A673 (cell line): Measurements from ENCODE around the gene PALS1. TPM values are rescaled to one million over a fixed set of nuclear protein-coding genes. Genes with fewer than 3 reads are reported as not detected.

ENCODE experiments used
- BruUV-seq: library from RNA; stranded (reverse); fragments of 400-500 nt; replicated peaks from 2 replicates; lab custom pipeline; 2021; lab: Mats Ljungman, UMichigan
- CTCF ChIA-PET: fragments of 300-600 bp; sonication (Branson Sonifier 250); formaldehyde crosslinking; loops from one replicate; lab custom pipeline; 2022; ENCODE audit warnings: antibody characterized with exemption; lab: Charles Lee
- POLR2A ChIA-PET: fragments of 300-600 bp; sonication (Branson Sonifier 250); formaldehyde crosslinking; loops from one replicate; lab custom pipeline; 2022; ENCODE audit warnings: antibody characterized with exemption; ENCODE audit not compliant: low non-redundant PET; lab: Charles Lee
- DNase-seq: peaks from one replicate; pipeline ENCODE4 v3.0.0-alpha.2; 2015; ENCODE audit warnings: low spot score
- H3K27ac ChIP-seq: fragments of 200-600 bp; sonication (generic); 2 replicates; pipeline ENCODE4 v1.5.1; 2016; ENCODE audit warnings: mixed run types, low read depth, mild to moderate bottlenecking, mixed read lengths, antibody characterized with exemption, low read length; ENCODE audit not compliant: poor library complexity, severe bottlenecking
- H3K27me3 ChIP-seq: fragments of 200-600 bp; sonication (generic); replicated peaks from 2 replicates; pipeline ENCODE4 v1.6.1; 2017; ENCODE audit warnings: mixed run types, low read depth, mild to moderate bottlenecking, mixed read lengths, antibody characterized with exemption, low read length; ENCODE audit not compliant: insufficient read depth, poor library complexity
- H3K36me3 ChIP-seq: fragments of 200-600 bp; sonication (generic); 2 replicates; pipeline ENCODE4 v1.6.1; 2016; ENCODE audit warnings: mixed run types, mild to moderate bottlenecking, mixed read lengths, antibody characterized with exemption, low read length; ENCODE audit not compliant: insufficient read depth, poor library complexity, severe bottlenecking
- H3K4me1 ChIP-seq: fragments of 200-600 bp; sonication (generic); 2 replicates; pipeline ENCODE4 v1.6.1; 2017; ENCODE audit warnings: mixed run types, mild to moderate bottlenecking, mixed read lengths, antibody characterized with exemption, low read length; ENCODE audit not compliant: insufficient read depth, poor library complexity, severe bottlenecking
- H3K4me3 ChIP-seq: fragments of 200-600 bp; sonication (generic); 2 replicates; pipeline ENCODE4 v1.5.1; 2016; ENCODE audit warnings: low read depth, mixed run types, mild to moderate bottlenecking, mixed read lengths, low read length; ENCODE audit not compliant: poor library complexity, severe bottlenecking
- H3K9me3 ChIP-seq: fragments of 200-600 bp; sonication (generic); 2 replicates; pipeline ENCODE4 v1.6.1; 2016; ENCODE audit warnings: mixed run types, low read depth, mild to moderate bottlenecking, mixed read lengths, antibody characterized with exemption, low read length; ENCODE audit not compliant: poor library complexity, severe bottlenecking
- CTCF ChIP-seq: fragments of 300-800, 200-600 bp; sonication (generic); conservative IDR thresholded peaks from 2 replicates; pipeline ENCODE4 v1.5.1; 2017; ENCODE audit warnings: low read depth, mild to moderate bottlenecking, antibody characterized with exemption, low read length, moderate library complexity, mixed read lengths
- EZH2 ChIP-seq: fragments of 200-600 bp; sonication (generic); IDR thresholded peaks from 2 replicates; pipeline ENCODE4 v1.6.1; 2017; ENCODE audit warnings: borderline replicate concordance, low read depth, mild to moderate bottlenecking, mixed read lengths, antibody characterized with exemption, low read length; ENCODE audit not compliant: poor library complexity, severe bottlenecking
- intact Hi-C: fragments of 100-400 bp; cut with micrococcal nuclease; formaldehyde crosslinking; loops from one replicate; pipeline ENCODE4 v1.10.0; 2022; ENCODE audit not compliant: unreplicated experiment
- total RNA-seq: library from RNA; stranded (reverse); gene quantifications from 2 replicates; pipeline ENCODE4 v1.2.3, GENCODE V29; 2021

PALS1 gene
- total RNA-seq, 1 experiment from 2014 or later = 112 TPM

DNA sequence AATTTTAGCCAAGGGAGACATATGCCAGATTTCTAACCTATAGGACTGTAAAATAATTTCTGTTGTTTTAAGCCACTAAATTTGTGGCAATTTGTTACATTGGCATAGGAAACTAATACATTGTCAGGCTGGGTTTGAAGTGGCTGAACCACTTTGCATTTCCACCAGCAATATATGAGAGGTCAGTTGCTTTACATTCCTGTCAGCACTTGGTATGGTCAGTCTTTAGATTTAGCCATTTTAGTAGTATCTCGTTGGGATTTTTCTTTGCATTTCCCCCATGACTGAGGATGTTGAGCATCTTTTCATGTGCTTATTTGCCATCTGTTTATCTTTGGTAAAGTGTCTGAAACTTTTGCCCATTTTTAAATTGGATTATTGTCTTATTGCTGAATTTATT, 3.9 kb downstream of the PALS1 start:
- no peak overlapping the region for H3K27ac ChIP-seq
- no TSS peak for BruUV-seq
- TF ChIP-seq EZH2 (no peak), CTCF (no peak)
- intact Hi-C loops = no loop called here
- peaks cover 6% of the 10 kb centered on the region for H3K36me3 ChIP-seq
- H3K4me1 ChIP-seq = peaks cover 52% of the 10 kb centered on the region
- POLR2A ChIA-PET = no interaction called here
- DNase-seq = no peak
- no peaks in the 10 kb centered on the region for H3K27me3 ChIP-seq
- no peak overlapping the region for H3K4me3 ChIP-seq
- CTCF ChIA-PET = no interaction called here
- H3K9me3 ChIP-seq = no peaks in the 10 kb centered on the region

DNA sequence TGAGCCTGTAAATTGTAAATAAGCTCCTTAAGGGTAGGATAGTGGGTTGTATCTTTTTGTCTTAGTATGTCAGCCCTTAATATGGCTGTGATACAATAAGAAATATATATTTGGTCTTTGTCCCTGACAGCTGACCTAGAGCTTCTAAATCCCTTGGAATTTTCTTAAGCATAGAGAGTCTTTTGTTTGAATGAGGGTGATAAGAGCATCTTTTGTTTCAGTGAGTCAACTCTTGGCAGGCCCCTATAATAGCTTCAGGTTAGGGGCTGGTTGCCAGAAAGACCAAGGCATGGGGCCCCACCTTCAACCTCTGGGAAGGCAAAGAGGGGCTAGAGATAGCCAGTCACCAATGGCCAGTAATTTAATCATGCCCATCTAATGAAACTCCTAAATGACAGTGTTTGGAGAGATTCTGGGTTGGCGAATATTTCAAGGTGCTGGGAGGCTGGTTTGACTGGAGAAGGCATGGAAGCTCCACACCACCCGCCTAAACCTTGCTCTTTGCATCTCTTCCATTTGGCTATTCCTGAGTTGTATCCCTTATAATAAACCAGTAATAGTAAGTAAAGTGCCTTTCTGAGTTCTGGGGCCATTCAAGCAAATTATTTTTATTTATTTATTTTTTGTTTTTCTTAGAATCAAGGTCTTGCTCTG, 10.5 kb downstream of the PALS1 start:
- BruUV-seq = no TSS peak
- ChIA-PET POLR2A (no interaction called here), CTCF (no interaction called here)
- DNase-seq = no peak
- Histone ChIP-seq H3K4me3 (no peak overlapping the region), H3K27ac (no peak overlapping the region), H3K27me3 (no peaks in the 10 kb centered on the region), H3K9me3 (no peaks in the 10 kb centered on the region), H3K4me1 (peaks cover 67% of the 10 kb centered on the region), H3K36me3 (peaks cover 7% of the 10 kb centered on the region)
- intact Hi-C loops = no loop called here
- TF ChIP-seq CTCF = no peak
- TF ChIP-seq EZH2 = no peak

- H3K27me3 ChIP-seq = no peaks in the 10 kb centered on the region
- POLR2A ChIA-PET = no interaction called here
- peaks cover 11% of the 10 kb centered on the region for H3K36me3 ChIP-seq
- intact Hi-C loops = no loop called here
- peaks cover 57% of the 10 kb centered on the region for H3K4me1 ChIP-seq
- no peak overlapping the region for H3K27ac ChIP-seq
- no TSS peak for BruUV-seq
- TF ChIP-seq EZH2 (no peak), CTCF (no peak)
- no peak overlapping the region for H3K4me3 ChIP-seq
- H3K9me3 ChIP-seq = no peaks in the 10 kb centered on the region
- DNase-seq = no peak
- CTCF ChIA-PET = no interaction called here
Observed at GRCh38 chr14:67253076-67253635, 11.9 kb downstream of the PALS1 start.
